ENCODE measurements around the gene TPST2. TPM values are rescaled to one million over a fixed set of nuclear protein-coding genes. Genes with fewer than 3 reads are reported as not detected.

TPST2 gene
- total and polyA plus RNA-seq, 2 experiments from 2014 or later: 35.1 to 58.3 TPM

GRCh38 chr22:26617271-26618199, 27.6 kb upstream of the TPST2 start, which contains the start of gene CRYBB1:
CRYBB1 (minus strand) TSS chr22:26618027; CDS start chr22:26616319, 1,708 bp downstream.
- no peaks in the 10 kb centered on the region for H3K9me2 ChIP-seq (ENCODE audit: insufficient read depth)
- H3K9me3 ChIP-seq (ENCODE audit: low read depth): no peaks in the 10 kb centered on the region
- no peak for DNase-seq
- no peak within 1 kb of the TSS for H3K4me2 ChIP-seq (ENCODE audit: unreplicated experiment)
- H2AFZ ChIP-seq: no peak within 1 kb of the TSS
- 0 out of 2 replicates have a peak, but pooled peaks cover 7% of the 10 kb centered on the region for H3K27me3 ChIP-seq (replicated peaks; ENCODE audit: insufficient read depth)
- in situ Hi-C loops (cut with MboI): no loop called here
- H3F3A ChIP-seq (ENCODE audit: insufficient read depth): no peaks in the 10 kb centered on the region
- H3K9ac ChIP-seq: no peak within 1 kb of the TSS
- no peak within 1 kb of the TSS for H3K27ac ChIP-seq
- no peaks in the 10 kb centered on the region for H3K36me3 ChIP-seq (ENCODE audit: low read depth)
- 63 to 67% methylated on average over 7 of the region's 7 CpGs for WGBS, 2 experiments (ENCODE audit: low coverage in 1 of 2, low lambda C conversion rate in 2 of 2, missing lambda C conversion rate in 2 of 2)
- H4K20me1 ChIP-seq (ENCODE audit: insufficient read depth): no peaks in the 10 kb centered on the region
- H3K4me3 ChIP-seq: no peak within 1 kb of the TSS
- H3K4me1 ChIP-seq (ENCODE audit: insufficient read depth): no peaks in the 10 kb centered on the region
- H3K79me2 ChIP-seq (ENCODE audit: insufficient read depth): no peaks in the 10 kb centered on the region
- TF ChIP-seq EZH2 (IDR thresholded peaks at IDR 0.05; ENCODE audit: insufficient read depth, poor library complexity, severe bottlenecking) (no peak), EZH2phosphoT487 (IDR thresholded peaks at IDR 0.05; ENCODE audit: insufficient read depth, low read depth) (no peak)

- Histone ChIP-seq H3K4me3 (no peak overlapping the region), H4K20me1 (ENCODE audit: insufficient read depth) (no peaks in the 10 kb centered on the region), H3K79me2 (ENCODE audit: insufficient read depth) (no peaks in the 10 kb centered on the region), H3K27me3 (replicated peaks; ENCODE audit: insufficient read depth) (0 out of 2 replicates have a peak, but pooled peaks cover 7% of the 10 kb centered on the region), H3K36me3 (ENCODE audit: low read depth) (no peaks in the 10 kb centered on the region), H3F3A (ENCODE audit: insufficient read depth) (no peaks in the 10 kb centered on the region), H3K4me2 (ENCODE audit: unreplicated experiment) (no peak overlapping the region), H3K9me2 (ENCODE audit: insufficient read depth) (no peaks in the 10 kb centered on the region), H3K9me3 (ENCODE audit: low read depth) (no peaks in the 10 kb centered on the region), H2AFZ (no peak overlapping the region), H3K4me1 (ENCODE audit: insufficient read depth) (no peaks in the 10 kb centered on the region), H3K27ac (no peak overlapping the region), H3K9ac (no peak overlapping the region)
- no peak for DNase-seq
- in situ Hi-C loops (cut with MboI): no loop called here
- WGBS, 2 experiments (ENCODE audit: low coverage in 1 of 2, low lambda C conversion rate in 2 of 2, missing lambda C conversion rate in 2 of 2): 51 to 63% methylated on average over 2 of the region's 2 CpGs
- TF ChIP-seq EZH2phosphoT487 (IDR thresholded peaks at IDR 0.05; ENCODE audit: insufficient read depth, low read depth) (no peak), EZH2 (IDR thresholded peaks at IDR 0.05; ENCODE audit: insufficient read depth, poor library complexity, severe bottlenecking) (no peak)
These were observed 26.7 kb upstream of the TPST2 start for GRCh38 chr22:26616650-26617049.

DNA sequence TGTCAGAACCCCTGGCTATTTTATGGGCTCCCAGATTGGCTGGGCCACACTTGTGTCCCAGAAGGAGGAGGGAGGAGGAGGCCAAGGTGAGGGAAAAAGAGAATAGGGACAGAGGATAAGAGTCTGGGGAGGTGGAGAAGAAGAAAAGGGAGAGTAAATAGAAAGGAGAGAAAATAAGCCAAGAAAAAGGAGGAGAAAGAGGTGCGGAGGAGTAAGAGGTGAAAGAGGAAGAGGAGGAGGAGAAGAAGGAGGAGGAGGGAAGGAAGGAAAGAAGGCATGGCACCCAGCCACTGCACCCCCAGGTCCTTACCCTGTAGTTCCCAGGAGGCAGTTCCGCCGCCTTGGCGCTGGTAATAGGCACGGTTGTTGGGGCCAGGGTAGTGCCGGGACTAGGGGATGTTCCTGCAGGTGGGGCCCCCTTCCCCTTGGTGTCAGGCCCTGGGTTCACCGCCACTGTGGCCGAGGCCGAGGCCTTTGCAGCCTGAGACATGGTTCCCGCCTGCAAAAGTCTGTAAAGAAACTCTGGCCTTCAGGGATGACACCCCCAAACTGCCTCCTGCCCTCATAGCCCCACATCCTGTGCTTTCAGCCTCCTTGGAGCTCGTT, 26.0 kb upstream of the TPST2 start:
- no peak overlapping the region for H3K4me2 ChIP-seq (ENCODE audit: unreplicated experiment)
- H3K9ac ChIP-seq: no peak overlapping the region
- H3K9me2 ChIP-seq (ENCODE audit: insufficient read depth): no peaks in the 10 kb centered on the region
- no peaks in the 10 kb centered on the region for H3K79me2 ChIP-seq (ENCODE audit: insufficient read depth)
- TF ChIP-seq EZH2phosphoT487 (IDR thresholded peaks at IDR 0.05; ENCODE audit: insufficient read depth, low read depth) (no peak), EZH2 (IDR thresholded peaks at IDR 0.05; ENCODE audit: insufficient read depth, poor library complexity, severe bottlenecking) (no peak)
- in situ Hi-C loops (cut with MboI): no loop called here
- no peaks in the 10 kb centered on the region for H3K9me3 ChIP-seq (ENCODE audit: low read depth)
- H3K27ac ChIP-seq: no peak overlapping the region
- no peaks in the 10 kb centered on the region for H3F3A ChIP-seq (ENCODE audit: insufficient read depth)
- no peak overlapping the region for H3K4me3 ChIP-seq
- H4K20me1 ChIP-seq (ENCODE audit: insufficient read depth): no peaks in the 10 kb centered on the region
- peaks cover under 1% of the 10 kb centered on the region; the same call in 1 of the 2 replicates for H3K4me1 ChIP-seq (ENCODE audit: insufficient read depth)
- WGBS, 2 experiments (ENCODE audit: low coverage in 1 of 2, low lambda C conversion rate in 2 of 2, missing lambda C conversion rate in 2 of 2): 85 to 89% methylated on average over 10 to 11 of the region's 11 CpGs
- H2AFZ ChIP-seq: no peak overlapping the region
- no peaks in the 10 kb centered on the region for H3K36me3 ChIP-seq (ENCODE audit: low read depth)
- H3K27me3 ChIP-seq (replicated peaks; ENCODE audit: insufficient read depth): 0 out of 2 replicates have a peak, but pooled peaks cover 7% of the 10 kb centered on the region
- DNase-seq: no peak

GRCh38 chr22:26615149-26615548, 25.2 kb upstream of the TPST2 start:
- no peak overlapping the region for H3K4me2 ChIP-seq (ENCODE audit: unreplicated experiment)
- H3K79me2 ChIP-seq (ENCODE audit: insufficient read depth): no peaks in the 10 kb centered on the region
- H3K9ac ChIP-seq: no peak overlapping the region
- no peak overlapping the region for H3K27ac ChIP-seq
- H3K9me2 ChIP-seq (ENCODE audit: insufficient read depth): no peaks in the 10 kb centered on the region
- H3K36me3 ChIP-seq (ENCODE audit: low read depth): no peaks in the 10 kb centered on the region
- H3K9me3 ChIP-seq (ENCODE audit: low read depth): no peaks in the 10 kb centered on the region
- H2AFZ ChIP-seq: no peak overlapping the region
- in situ Hi-C loops (cut with MboI): no loop called here
- no peaks in the 10 kb centered on the region for H3F3A ChIP-seq (ENCODE audit: insufficient read depth)
- no peak for TF ChIP-seq EZH2phosphoT487 (IDR thresholded peaks at IDR 0.05; ENCODE audit: insufficient read depth, low read depth)
- TF ChIP-seq EZH2 (IDR thresholded peaks at IDR 0.05; ENCODE audit: insufficient read depth, poor library complexity, severe bottlenecking): no peak
- H3K27me3 ChIP-seq (replicated peaks; ENCODE audit: insufficient read depth): 0 out of 2 replicates have a peak, but pooled peaks cover 7% of the 10 kb centered on the region
- WGBS, 2 experiments (ENCODE audit: low coverage in 1 of 2, low lambda C conversion rate in 2 of 2, missing lambda C conversion rate in 2 of 2): 51 to 59% methylated on average over 5 of the region's 5 CpGs
- no peak overlapping the region for H3K4me3 ChIP-seq
- H3K4me1 ChIP-seq (ENCODE audit: insufficient read depth): peaks cover 6% of the 10 kb centered on the region
- H4K20me1 ChIP-seq (ENCODE audit: insufficient read depth): no peaks in the 10 kb centered on the region
- DNase-seq: no peak

Data from GM23248 (cell line).